SK-N-SH treated with all-trans-retinoic acid at 6 μM for 48 hours (cell line): Measurements from ENCODE around the gene IGFL1.
"Not testable (repeated sequence)": the region's sequence is repeated elsewhere in the genome, so short reads cannot be mapped to it uniquely, and the experiment has no call there.

Experiments used
- CREB5 ChIP-seq: fragments of 250-450 bp; sonication (Bioruptor Pico); IDR thresholded peaks from 2 replicates; pipeline ENCODE4 v1.5.1; 2020; ENCODE audit warnings: low read depth, mild to moderate bottlenecking, moderate library complexity
- CSRNP3 ChIP-seq: fragments of 250-450 bp; sonication (Bioruptor Pico); IDR thresholded peaks from 2 replicates; pipeline ENCODE4 v1.5.1; 2021; ENCODE audit warnings: mild to moderate bottlenecking, moderate library complexity
- ESRRG ChIP-seq: fragments of 250-450 bp; sonication (Bioruptor Pico); IDR thresholded peaks from 2 replicates; pipeline ENCODE4 v1.6.1; 2021; ENCODE audit warnings: mild to moderate bottlenecking
- PPARA ChIP-seq: fragments of 250-450 bp; sonication (Bioruptor Pico); IDR thresholded peaks from 2 replicates; pipeline ENCODE4 v1.5.0; 2020; ENCODE audit warnings: mild to moderate bottlenecking, borderline replicate concordance
- RARB ChIP-seq: fragments of 250-450 bp; sonication (Bioruptor Pico); IDR thresholded peaks from 2 replicates; pipeline ENCODE4 v1.8.0; 2021; ENCODE audit warnings: mild to moderate bottlenecking, moderate library complexity
- TCF4 ChIP-seq: fragments of 250-450 bp; sonication (Bioruptor Pico); IDR thresholded peaks from 2 replicates; pipeline ENCODE4 v1.8.0; 2021; ENCODE audit warnings: mild to moderate bottlenecking, moderate library complexity, borderline replicate concordance
- TSHZ2 ChIP-seq: fragments of 250-450 bp; sonication (Bioruptor Pico); IDR thresholded peaks from 2 replicates; pipeline ENCODE4 v1.5.0; 2020; ENCODE audit warnings: mild to moderate bottlenecking, moderate library complexity
- ZFP30 ChIP-seq: fragments of 450-650 bp; formaldehyde crosslinking; IDR thresholded peaks from 2 replicates; pipeline ENCODE4 v1.5.0; 2022; ENCODE audit warnings: mild to moderate bottlenecking, moderate library complexity

GRCh38 chr19:46223787-46224186 is 5.8 kb upstream of the IGFL1 start:
- not testable (repeated sequence) for TF ChIP-seq CREB5, PPARA, TSHZ2, TCF4, ESRRG, RARB, ZFP30, CSRNP3 (CRISPR knock-in tag)
